ENCODE data around the gene AURKA.
"Not testable (repeated sequence)": the region's sequence is repeated elsewhere in the genome, so short reads cannot be mapped to it uniquely, and the experiment has no call there.

The AURKA gene

GRCh38 chr20:56409521-56409920, 17.5 kb upstream of the AURKA start:
- Histone ChIP-seq H3K27ac (ENCODE audit: low read depth, low read length, poor library complexity, severe bottlenecking) (no peak overlapping the region), H3K36me3 (ENCODE audit: insufficient read depth, low read length) (peaks cover 44% of the 10 kb centered on the region), H3K9me2 (ENCODE audit: low read depth, low read length) (no peaks in the 10 kb centered on the region), H3K9ac (ENCODE audit: low read length) (no peak overlapping the region), H3F3A (ENCODE audit: insufficient read depth, low read length) (no peaks in the 10 kb centered on the region), H3K4me2 (ENCODE audit: low read length) (no peak overlapping the region), H3K4me3 (ENCODE audit: low read depth, low read length, poor library complexity, severe bottlenecking) (no peak overlapping the region), H2AFZ (ENCODE audit: low read length) (no peak overlapping the region), H3K4me1 (ENCODE audit: insufficient read depth, low read length, severe bottlenecking) (peaks cover 12% of the 10 kb centered on the region), H3K79me2 (ENCODE audit: insufficient read depth, low read length) (no peaks in the 10 kb centered on the region), H4K20me1 (ENCODE audit: insufficient read depth, low read length) (no peaks in the 10 kb centered on the region), H3K9me3 (ENCODE audit: low read length) (no peaks in the 10 kb centered on the region), H3K27me3 (ENCODE audit: insufficient read depth, low read length) (no peaks in the 10 kb centered on the region)
- TF ChIP-seq, protein P1, sequence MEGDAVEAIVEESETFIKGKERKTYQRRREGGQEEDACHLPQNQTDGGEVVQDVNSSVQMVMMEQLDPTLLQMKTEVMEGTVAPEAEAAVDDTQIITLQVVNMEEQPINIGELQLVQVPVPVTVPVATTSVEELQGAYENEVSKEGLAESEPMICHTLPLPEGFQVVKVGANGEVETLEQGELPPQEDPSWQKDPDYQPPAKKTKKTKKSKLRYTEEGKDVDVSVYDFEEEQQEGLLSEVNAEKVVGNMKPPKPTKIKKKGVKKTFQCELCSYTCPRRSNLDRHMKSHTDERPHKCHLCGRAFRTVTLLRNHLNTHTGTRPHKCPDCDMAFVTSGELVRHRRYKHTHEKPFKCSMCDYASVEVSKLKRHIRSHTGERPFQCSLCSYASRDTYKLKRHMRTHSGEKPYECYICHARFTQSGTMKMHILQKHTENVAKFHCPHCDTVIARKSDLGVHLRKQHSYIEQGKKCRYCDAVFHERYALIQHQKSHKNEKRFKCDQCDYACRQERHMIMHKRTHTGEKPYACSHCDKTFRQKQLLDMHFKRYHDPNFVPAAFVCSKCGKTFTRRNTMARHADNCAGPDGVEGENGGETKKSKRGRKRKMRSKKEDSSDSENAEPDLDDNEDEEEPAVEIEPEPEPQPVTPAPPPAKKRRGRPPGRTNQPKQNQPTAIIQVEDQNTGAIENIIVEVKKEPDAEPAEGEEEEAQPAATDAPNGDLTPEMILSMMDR (IDR thresholded peaks at IDR 0.05; ENCODE audit: low read length) = no peak
- no peak for TF ChIP-seq EZH2 (IDR thresholded peaks at IDR 0.05; ENCODE audit: borderline replicate concordance, low read length)

DNA sequence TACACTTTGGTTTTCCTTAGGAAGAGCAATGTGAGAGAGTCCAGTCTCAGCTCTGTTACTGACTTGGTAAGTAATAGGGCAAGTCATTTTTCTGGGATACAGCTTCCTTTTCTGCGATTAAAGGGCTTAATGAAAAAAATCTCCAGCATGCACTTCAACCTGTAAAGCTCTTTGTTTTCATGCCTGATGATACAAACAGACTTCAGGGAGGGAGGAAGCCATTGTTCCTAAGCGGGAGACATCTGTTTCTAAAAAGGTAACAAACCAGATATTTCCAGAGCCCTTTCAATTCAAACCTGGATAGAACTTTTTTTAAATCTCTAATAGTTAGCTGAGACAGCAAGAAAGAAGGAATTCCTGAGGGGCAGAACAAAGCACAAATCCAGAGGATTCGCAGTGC, 14.9 kb upstream of the AURKA start:
- no peaks in the 10 kb centered on the region for H3K27me3 ChIP-seq (ENCODE audit: insufficient read depth, low read length)
- no peak overlapping the region for H3K4me3 ChIP-seq (ENCODE audit: low read depth, low read length, poor library complexity, severe bottlenecking)
- H4K20me1 ChIP-seq (ENCODE audit: insufficient read depth, low read length) = no peaks in the 10 kb centered on the region
- peaks cover 69% of the 10 kb centered on the region for H3K36me3 ChIP-seq (ENCODE audit: insufficient read depth, low read length)
- no peaks in the 10 kb centered on the region for H3K9me2 ChIP-seq (ENCODE audit: low read depth, low read length)
- H3K27ac ChIP-seq (ENCODE audit: low read depth, low read length, poor library complexity, severe bottlenecking) = no peak overlapping the region
- no peak overlapping the region for H3K4me2 ChIP-seq (ENCODE audit: low read length)
- H3K4me1 ChIP-seq (ENCODE audit: insufficient read depth, low read length, severe bottlenecking) = peaks cover 8% of the 10 kb centered on the region
- no peaks in the 10 kb centered on the region for H3K79me2 ChIP-seq (ENCODE audit: insufficient read depth, low read length)
- H3K9ac ChIP-seq (ENCODE audit: low read length) = no peak overlapping the region
- H3F3A ChIP-seq (ENCODE audit: insufficient read depth, low read length) = no peaks in the 10 kb centered on the region
- no peaks in the 10 kb centered on the region for H3K9me3 ChIP-seq (ENCODE audit: low read length)
- H2AFZ ChIP-seq (ENCODE audit: low read length) = no peak overlapping the region
- TF ChIP-seq EZH2 (IDR thresholded peaks at IDR 0.05; ENCODE audit: borderline replicate concordance, low read length) = no peak
- TF ChIP-seq, protein P1 (IDR thresholded peaks at IDR 0.05; ENCODE audit: low read length) = no peak

- H3K27me3 ChIP-seq (ENCODE audit: insufficient read depth, low read length); H3K4me3 ChIP-seq (ENCODE audit: low read depth, low read length, poor library complexity, severe bottlenecking); H3K9ac ChIP-seq (ENCODE audit: low read length); H3K27ac ChIP-seq (ENCODE audit: low read depth, low read length, poor library complexity, severe bottlenecking); H3K9me2 ChIP-seq (ENCODE audit: low read depth, low read length); H3K79me2 ChIP-seq (ENCODE audit: insufficient read depth, low read length); H3K9me3 ChIP-seq (ENCODE audit: low read length); H2AFZ ChIP-seq (ENCODE audit: low read length); H3F3A ChIP-seq (ENCODE audit: insufficient read depth, low read length); H3K4me2 ChIP-seq (ENCODE audit: low read length); H4K20me1 ChIP-seq (ENCODE audit: insufficient read depth, low read length); H3K4me1 ChIP-seq (ENCODE audit: insufficient read depth, low read length, severe bottlenecking): not testable (repeated sequence)
- peaks cover 85% of the 10 kb centered on the region for H3K36me3 ChIP-seq (ENCODE audit: insufficient read depth, low read length)
Measured at GRCh38 chr20:56405356-56405755, 13.3 kb upstream of the AURKA start.

DNA sequence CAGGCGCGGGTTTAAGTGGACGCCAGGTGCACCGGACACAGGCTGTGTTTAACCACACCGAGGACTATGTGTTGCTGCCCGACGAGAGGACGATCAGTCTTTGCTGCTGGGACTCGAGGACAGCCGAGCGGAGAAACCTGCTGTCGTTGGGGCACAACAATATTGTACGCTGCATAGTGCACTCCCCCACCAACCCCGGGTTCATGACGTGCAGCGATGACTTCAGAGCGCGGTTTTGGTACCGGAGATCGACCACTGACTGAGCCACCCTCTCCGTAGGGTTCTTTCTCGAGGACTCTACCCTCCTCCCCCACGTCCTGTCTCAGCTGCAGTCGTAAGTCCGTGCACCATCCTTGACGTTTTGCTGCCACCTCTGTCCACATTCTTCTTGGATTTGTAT, 11.4 kb upstream of the AURKA start:
- no peaks in the 10 kb centered on the region for H3K9me2 ChIP-seq (ENCODE audit: low read depth, low read length)
- peaks cover 93% of the 10 kb centered on the region for H3K36me3 ChIP-seq (ENCODE audit: insufficient read depth, low read length)
- no peaks in the 10 kb centered on the region for H3K9me3 ChIP-seq (ENCODE audit: low read length)
- H3F3A ChIP-seq (ENCODE audit: insufficient read depth, low read length) = 0 out of 2 replicates have a peak, but pooled peaks cover 4% of the 10 kb centered on the region
- H3K9ac ChIP-seq (ENCODE audit: low read length) = no peak overlapping the region
- H4K20me1 ChIP-seq (ENCODE audit: insufficient read depth, low read length) = 0 out of 2 replicates have a peak, but pooled peaks cover 2% of the 10 kb centered on the region
- TF ChIP-seq, protein P1 (IDR thresholded peaks at IDR 0.05; ENCODE audit: low read length) = no peak
- TF ChIP-seq EZH2 (IDR thresholded peaks at IDR 0.05; ENCODE audit: borderline replicate concordance, low read length) = no peak
- H3K4me2 ChIP-seq (ENCODE audit: low read length) = no peak overlapping the region
- no peak overlapping the region for H3K4me3 ChIP-seq (ENCODE audit: low read depth, low read length, poor library complexity, severe bottlenecking)
- H3K27ac ChIP-seq (ENCODE audit: low read depth, low read length, poor library complexity, severe bottlenecking) = no peak overlapping the region
- H2AFZ ChIP-seq (ENCODE audit: low read length) = no peak overlapping the region
- no peaks in the 10 kb centered on the region for H3K4me1 ChIP-seq (ENCODE audit: insufficient read depth, low read length, severe bottlenecking)
- peaks cover 4% of the 10 kb centered on the region; the same call in 1 of the 2 replicates for H3K79me2 ChIP-seq (ENCODE audit: insufficient read depth, low read length)
- H3K27me3 ChIP-seq (ENCODE audit: insufficient read depth, low read length) = no peaks in the 10 kb centered on the region

Measured in OCI-LY1 (cell line).